K562 (cell line): ENCODE measurements around the gene C16orf95. TPM values are rescaled to one million over a fixed set of nuclear protein-coding genes. Genes with fewer than 3 reads are reported as not detected.

Experiments
- ATAC-seq: fragments of 200-7000 bp; cut with Tn5 transposase; 3 replicates; pipeline ENCODE4 v1.9.1; 2020; ENCODE audit warnings: moderate library complexity
- BruUV-seq: library from RNA; stranded (reverse); fragments of 400-500 nt; replicated peaks from 2 replicates; lab custom pipeline; 2021; lab: Mats Ljungman, UMichigan
- CTCF ChIA-PET: fragments of 300-600 bp; formaldehyde crosslinking; extraction: SDS; loops from one replicate; lab custom pipeline; 2021; ENCODE audit warnings: low intra/inter-chr PET ratio; lab: Yijun Ruan, JAX
- POLR2A ChIA-PET: fragments of 300-600, 350-650 bp; sonication (Branson Sonifier 250); formaldehyde crosslinking; extraction: SDS; loops from one replicate; lab custom pipeline; 2021; ENCODE audit warnings: antibody characterized with exemption, inconsistent platforms; lab: Yijun Ruan, JAX
- DNase-seq, 4 experiments: peaks; one replicate each; pipeline versions ENCODE4 v3.0.0 to v3.0.0-alpha.2; 2011 to 2018; ENCODE audit warnings: low spot score in 3 of 4, mixed read lengths in 3 of 4; ENCODE audit errors: extremely low read depth in 1 of 4
- FAIRE-seq: peaks from 2 replicates; lab custom pipeline; 2011; peaks lifted over from hg19 to GRCh38; lab: Jason Lieb, UNC
- H2AFZ ChIP-seq: 2 replicates; pipeline ENCODE4 v1.6.0; 2011; ENCODE audit warnings: low read depth, low read length, control low read depth, inconsistent platforms
- H3K27ac ChIP-seq: fragments of 200-600 bp; 3 replicates; pipeline ENCODE4 v1.8.0; 2011; ENCODE audit warnings: low read depth, mild to moderate bottlenecking, control low read depth, inconsistent platforms, low read length, moderate library complexity, mixed read lengths; ENCODE audit errors: extremely low read depth
- H3K27me3 ChIP-seq, 2 experiments: fragments of 300-600 bp in 1 of 2; 2 replicates in 1 of 2; 3 replicates in 1 of 2; pipeline versions ENCODE4 v1.6.0 to v1.8.0; 2011; ENCODE audit warnings: inconsistent platforms in 2 of 2, low read length in 2 of 2, mild to moderate bottlenecking in 1 of 2, mixed read lengths in 1 of 2, moderate library complexity in 1 of 2; ENCODE audit not compliant: control insufficient read depth in 2 of 2, insufficient read depth in 2 of 2
- H3K36me3 ChIP-seq: fragments of 300-600 bp; 3 replicates; pipeline ENCODE4 v1.8.0; 2011; ENCODE audit warnings: mild to moderate bottlenecking, low read length, inconsistent platforms; ENCODE audit not compliant: control insufficient read depth, insufficient read depth
- H3K4me1 ChIP-seq, 2 experiments: fragments of 200-600 bp in 1 of 2; replicated peaks in 1 of 2; 2 replicates in 1 of 2; 3 replicates in 1 of 2; pipeline versions ENCODE4 v1.5.1 to v1.8.0; 2011; ENCODE audit warnings: inconsistent platforms in 2 of 2, low read length in 2 of 2, mild to moderate bottlenecking in 1 of 2, mixed read lengths in 1 of 2, moderate library complexity in 1 of 2; ENCODE audit not compliant: control insufficient read depth in 2 of 2, insufficient read depth in 2 of 2
- H3K4me2 ChIP-seq: 2 replicates; pipeline ENCODE4 v1.6.1; 2011; ENCODE audit warnings: low read length, control low read depth, inconsistent platforms, mixed read lengths; ENCODE audit not compliant: insufficient read depth
- H3K4me3 ChIP-seq: fragments of 200-600 bp; sonication (generic), shearing (Covaris generic); 2 replicates; pipeline ENCODE4 v1.5.1; 2016; ENCODE audit warnings: control low read depth, inconsistent platforms
- H3K79me2 ChIP-seq: fragments of 200-600 bp; 3 replicates; pipeline ENCODE4 v1.8.0; 2011; ENCODE audit warnings: low read length, inconsistent platforms; ENCODE audit not compliant: control insufficient read depth, insufficient read depth
- H3K9ac ChIP-seq, 2 experiments: 2 replicates each; pipeline versions ENCODE4 v1.6.0 to v1.6.1; 2011; ENCODE audit warnings: low read depth in 2 of 2, low read length in 2 of 2, control low read depth in 1 of 2, inconsistent platforms in 1 of 2, mild to moderate bottlenecking in 1 of 2, mixed read lengths in 1 of 2; ENCODE audit not compliant: insufficient read depth in 1 of 2
- H3K9me1 ChIP-seq: one replicate; pipeline ENCODE4 v1.6.0; 2011; ENCODE audit warnings: inconsistent platforms, mild to moderate bottlenecking, low read length, moderate library complexity; ENCODE audit not compliant: control insufficient read depth, insufficient read depth
- H3K9me3 ChIP-seq: replicated peaks from 2 replicates; pipeline ENCODE4 v1.5.1; 2011; ENCODE audit warnings: low read depth, low read length, inconsistent platforms; ENCODE audit not compliant: control insufficient read depth, insufficient read depth
- H4K20me1 ChIP-seq: replicated peaks from 2 replicates; pipeline ENCODE4 v1.6.1; 2011; ENCODE audit warnings: low read length, inconsistent platforms, mixed read lengths; ENCODE audit not compliant: control insufficient read depth, insufficient read depth
- MYBL2 ChIP-seq, 2 experiments: fragments of 450-650 bp in 1 of 2; sonication (generic) in 1 of 2; formaldehyde crosslinking in 1 of 2; IDR thresholded peaks; 2 replicates each; pipeline versions ENCODE4 v1.6.1 to v1.8.1; 2017 to 2022; ENCODE audit warnings: borderline replicate concordance in 1 of 2, inconsistent platforms in 1 of 2, low read depth in 1 of 2, mild to moderate bottlenecking in 1 of 2, missing genetic modification reagents in 1 of 2, moderate library complexity in 1 of 2
- ZC3H11A ChIP-seq: IDR thresholded peaks from 2 replicates; pipeline ENCODE4 v1.6.1; 2012; ENCODE audit warnings: low read depth, low read length, improper control_type of control experiment
- ZNF57 ChIP-seq: fragments of 450-650 bp; formaldehyde crosslinking; IDR thresholded peaks from 2 replicates; pipeline ENCODE4 v1.4.0; 2020; ENCODE audit warnings: mild to moderate bottlenecking, moderate library complexity
- WGBS: fragments of 100-300 bp; shearing (Covaris generic); methylation state at CpG from one replicate; pipeline ENCODE4 v1.1.6; 2016; ENCODE audit warnings: low coverage, mixed read lengths; ENCODE audit not compliant: insufficient coverage; ENCODE audit errors: missing lambda C conversion rate; 5-methylcytosine and 5-hydroxymethylcytosine counted together
- in situ Hi-C: fragments of 300-500 bp; cut with MboI; formaldehyde crosslinking; loops from 4 replicates; pipeline ENCODE4 v1.15.0; 2018; ENCODE audit warnings: inconsistent platforms, mixed read lengths
- intact Hi-C: fragments of 100-400 bp; cut with micrococcal nuclease; formaldehyde crosslinking; loops from 2 replicates; pipeline ENCODE4 v1.14.2; 2022
- polyA plus RNA-seq, 8 experiments: library from polyadenylated mRNA; depleted of rRNA in 4 of 8; stranded (reverse) in 5 of 8; unstranded in 3 of 8; fragments of >200 nt; fragmentation: Nextera tagmentation in 2 of 8; fragmentation: Illumina TruSeq in 1 of 8; extraction: Ambion mirVana in 2 of 8; extraction: Trizol in 1 of 8; gene quantifications; 2 replicates each; pipeline versions ENCODE4 v1.2.1 to v1.2.3, GENCODE V29; 2011 to 2014; ENCODE audit warnings: inconsistent platforms in 1 of 8, missing spikeins in 1 of 8
- total RNA-seq, 7 experiments: library from RNA; depleted of rRNA in 6 of 7; stranded (reverse); fragments of >200 nt in 6 of 7; fragmentation: Illumina TruSeq in 2 of 7; extraction: Trizol in 2 of 7; gene quantifications; 2 replicates each; pipeline versions ENCODE4 v1.2.1 to v1.2.3, GENCODE V29; 2011 to 2021; ENCODE audit warnings: low replicate concordance in 1 of 7
- TF ChIP-seq, protein P1 (sequence below): fragments of 450-650 bp; formaldehyde crosslinking; IDR thresholded peaks from 2 replicates; pipeline ENCODE4 v1.4.0; 2022; ENCODE audit warnings: missing genetic modification characterization
- TF ChIP-seq, protein P2 (sequence below): sonication (generic); formaldehyde crosslinking; IDR thresholded peaks from 2 replicates; pipeline ENCODE4 v1.8.1; 2023; ENCODE audit warnings: mild to moderate bottlenecking, missing genetic modification reagents
- TF ChIP-seq, protein P3 (sequence below): fragments of 450-650 bp; conservative IDR thresholded peaks from 2 replicates; pipeline ENCODE4 v1.6.1; 2016; ENCODE audit warnings: missing genetic modification characterization, low read depth, mild to moderate bottlenecking, control low read depth, missing compliant biosample characterization

C16orf95 gene
- total and polyA plus RNA-seq, 9 of the 15 experiments (the other 6 are each of a cell fraction or from before 2014, with no cell fraction given) = 6.5 to 20.5 (median 9.4) TPM

GRCh38 chr16:87255866-87256265 lies 61.3 kb downstream of the C16orf95 start:
- Histone ChIP-seq H3K9ac (no peak overlapping the region), H3K4me2 (no peak overlapping the region), H3K4me3 (no peak overlapping the region), H3K4me1 (peaks cover 0 to 6% of the 10 kb centered on the region in 2 experiments; a peak in 2 of 5 replicates), H3K27me3 (no peaks in the 10 kb centered on the region), H3K27ac (no peak overlapping the region), H3K36me3 (no peaks in the 10 kb centered on the region; the same call in 2 of the 3 replicates), H2AFZ (no peak overlapping the region), H4K20me1 (no peaks in the 10 kb centered on the region), H3K79me2 (no peaks in the 10 kb centered on the region), H3K9me1 (no peaks in the 10 kb centered on the region), H3K9me3 (peaks cover under 1% of the 10 kb centered on the region; the same call in 1 of the 2 replicates)
- in situ Hi-C loops = no loop called here
- no TSS peak for BruUV-seq
- ATAC-seq = no peak
- 54% methylated on average over 11 of the region's 13 CpGs for WGBS
- intact Hi-C loops = no loop called here
- no peak for DNase-seq
- no peak for FAIRE-seq
- CTCF ChIA-PET = no interaction called here
- no peak for TF ChIP-seq MYBL2 (IDR thresholded peaks at IDR 0.05; ENCODE audit: low read depth)
- TF ChIP-seq MYBL2 (CRISPR knock-in tag; IDR thresholded peaks at IDR 0.05; ENCODE audit: borderline replicate concordance) = no peak
- TF ChIP-seq ZC3H11A = no peak
- POLR2A ChIA-PET = interaction anchor here (0.6 to 1.5 kb wide), 2 partner anchors 9 to 68 kb away, joined by 3 to 5 read pairs; no protein-coding TSS in a partner anchor

GRCh38 chr16:87254734-87255133 lies 62.5 kb downstream of the C16orf95 start:
- POLR2A ChIA-PET = interaction anchor here (1.5 kb wide), 1 partner anchor 10 kb away, joined by 5 read pairs; no protein-coding TSS in a partner anchor
- Histone ChIP-seq H3K9ac (no peak overlapping the region), H4K20me1 (no peaks in the 10 kb centered on the region), H3K4me1 (peaks cover 0 to 6% of the 10 kb centered on the region in 2 experiments; a peak in 2 of 5 replicates), H3K27ac (no peak overlapping the region), H3K4me2 (no peak overlapping the region), H3K36me3 (no peaks in the 10 kb centered on the region; the same call in 2 of the 3 replicates), H3K4me3 (no peak overlapping the region), H3K79me2 (no peaks in the 10 kb centered on the region), H2AFZ (no peak overlapping the region), H3K9me3 (no peaks in the 10 kb centered on the region)
- in situ Hi-C loops (no loop called here), intact Hi-C loops (no loop called here)
- WGBS = 50% methylated on average over 8 of the region's 9 CpGs
- FAIRE-seq (no peak), DNase-seq (no peak), ATAC-seq (no peak)
- TF ChIP-seq, protein P1, sequence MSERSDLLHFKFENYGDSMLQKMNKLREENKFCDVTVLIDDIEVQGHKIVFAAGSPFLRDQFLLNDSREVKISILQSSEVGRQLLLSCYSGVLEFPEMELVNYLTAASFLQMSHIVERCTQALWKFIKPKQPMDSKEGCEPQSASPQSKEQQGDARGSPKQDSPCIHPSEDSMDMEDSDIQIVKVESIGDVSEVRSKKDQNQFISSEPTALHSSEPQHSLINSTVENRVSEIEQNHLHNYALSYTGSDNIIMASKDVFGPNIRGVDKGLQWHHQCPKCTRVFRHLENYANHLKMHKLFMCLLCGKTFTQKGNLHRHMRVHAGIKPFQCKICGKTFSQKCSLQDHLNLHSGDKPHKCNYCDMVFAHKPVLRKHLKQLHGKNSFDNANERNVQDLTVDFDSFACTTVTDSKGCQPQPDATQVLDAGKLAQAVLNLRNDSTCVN (CRISPR knock-in tag) = no peak
- TF ChIP-seq, protein P2, sequence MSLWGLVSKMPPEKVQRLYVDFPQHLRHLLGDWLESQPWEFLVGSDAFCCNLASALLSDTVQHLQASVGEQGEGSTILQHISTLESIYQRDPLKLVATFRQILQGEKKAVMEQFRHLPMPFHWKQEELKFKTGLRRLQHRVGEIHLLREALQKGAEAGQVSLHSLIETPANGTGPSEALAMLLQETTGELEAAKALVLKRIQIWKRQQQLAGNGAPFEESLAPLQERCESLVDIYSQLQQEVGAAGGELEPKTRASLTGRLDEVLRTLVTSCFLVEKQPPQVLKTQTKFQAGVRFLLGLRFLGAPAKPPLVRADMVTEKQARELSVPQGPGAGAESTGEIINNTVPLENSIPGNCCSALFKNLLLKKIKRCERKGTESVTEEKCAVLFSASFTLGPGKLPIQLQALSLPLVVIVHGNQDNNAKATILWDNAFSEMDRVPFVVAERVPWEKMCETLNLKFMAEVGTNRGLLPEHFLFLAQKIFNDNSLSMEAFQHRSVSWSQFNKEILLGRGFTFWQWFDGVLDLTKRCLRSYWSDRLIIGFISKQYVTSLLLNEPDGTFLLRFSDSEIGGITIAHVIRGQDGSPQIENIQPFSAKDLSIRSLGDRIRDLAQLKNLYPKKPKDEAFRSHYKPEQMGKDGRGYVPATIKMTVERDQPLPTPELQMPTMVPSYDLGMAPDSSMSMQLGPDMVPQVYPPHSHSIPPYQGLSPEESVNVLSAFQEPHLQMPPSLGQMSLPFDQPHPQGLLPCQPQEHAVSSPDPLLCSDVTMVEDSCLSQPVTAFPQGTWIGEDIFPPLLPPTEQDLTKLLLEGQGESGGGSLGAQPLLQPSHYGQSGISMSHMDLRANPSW (CRISPR knock-in tag) = no peak
- TF ChIP-seq, protein P3, sequence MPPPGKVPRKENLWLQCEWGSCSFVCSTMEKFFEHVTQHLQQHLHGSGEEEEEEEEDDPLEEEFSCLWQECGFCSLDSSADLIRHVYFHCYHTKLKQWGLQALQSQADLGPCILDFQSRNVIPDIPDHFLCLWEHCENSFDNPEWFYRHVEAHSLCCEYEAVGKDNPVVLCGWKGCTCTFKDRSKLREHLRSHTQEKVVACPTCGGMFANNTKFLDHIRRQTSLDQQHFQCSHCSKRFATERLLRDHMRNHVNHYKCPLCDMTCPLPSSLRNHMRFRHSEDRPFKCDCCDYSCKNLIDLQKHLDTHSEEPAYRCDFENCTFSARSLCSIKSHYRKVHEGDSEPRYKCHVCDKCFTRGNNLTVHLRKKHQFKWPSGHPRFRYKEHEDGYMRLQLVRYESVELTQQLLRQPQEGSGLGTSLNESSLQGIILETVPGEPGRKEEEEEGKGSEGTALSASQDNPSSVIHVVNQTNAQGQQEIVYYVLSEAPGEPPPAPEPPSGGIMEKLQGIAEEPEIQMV (tag) = no peak
- TF ChIP-seq ZNF57 = no peak
- TF ChIP-seq, all 486 proteins: peak for 0
- no peaks in the 10 kb centered on the region for H3K9me1 ChIP-seq
- CTCF ChIA-PET = no interaction called here
- no TSS peak for BruUV-seq
- H3K27me3 ChIP-seq = no peaks in the 10 kb centered on the region
